Measurements from ENCODE around the gene SULT2B1.
"Not testable (repeated sequence)": the region's sequence is repeated elsewhere in the genome, so short reads cannot be mapped to it uniquely, and the experiment has no call there.

SULT2B1 gene

DNA sequence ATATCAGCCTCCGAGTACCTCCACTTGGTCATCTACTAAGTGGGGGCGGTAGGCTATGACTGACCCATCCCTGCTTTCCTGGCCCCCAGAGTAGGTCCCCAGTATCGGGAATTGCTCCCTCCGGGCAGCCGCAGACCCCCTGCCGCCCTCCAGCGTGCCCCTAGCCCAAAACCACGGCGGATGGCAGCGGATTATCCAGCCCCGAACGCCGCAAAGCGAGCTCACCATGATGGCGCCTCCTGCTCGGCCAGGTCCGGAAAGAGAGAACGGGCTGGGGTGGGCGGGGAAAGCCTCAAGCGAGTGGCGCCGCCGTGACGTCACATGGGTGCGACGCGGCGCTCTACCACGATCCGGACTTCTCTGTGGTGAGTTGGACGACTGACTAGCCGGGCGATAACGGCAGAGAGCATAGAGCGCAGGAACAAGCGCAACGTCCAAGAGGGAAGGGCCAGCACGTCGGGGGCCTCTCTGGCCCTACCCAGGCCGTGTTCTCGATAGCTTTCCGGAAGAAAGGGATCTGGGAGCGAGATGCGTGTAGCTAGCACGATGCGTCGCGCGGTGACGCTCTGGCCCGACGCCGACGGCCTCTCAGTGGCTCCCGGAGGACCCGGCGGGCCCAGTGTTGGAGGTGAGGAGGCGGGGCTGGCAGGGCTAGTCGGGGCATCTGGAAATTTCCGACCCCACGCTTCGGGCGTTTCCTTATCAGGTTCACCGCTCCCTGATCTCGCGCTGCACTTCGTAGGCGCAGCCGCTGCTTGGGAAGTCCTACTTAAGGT, 67.1 kb downstream of the SULT2B1 start, which contains the start of the genes RPL18 and SPHK2:
TSS of gene RPL18 (minus strand) at position 263 of the 776 bp plus-strand sequence. CDS start at position 228, 35 bp downstream.
TSS of gene SPHK2 (plus strand) at position 591 of the 776 bp plus-strand sequence. CDS start 1,009 bp downstream, outside the sequence.
- DNase-seq (ENCODE audit: low read depth): peak; percentile 93

DNA sequence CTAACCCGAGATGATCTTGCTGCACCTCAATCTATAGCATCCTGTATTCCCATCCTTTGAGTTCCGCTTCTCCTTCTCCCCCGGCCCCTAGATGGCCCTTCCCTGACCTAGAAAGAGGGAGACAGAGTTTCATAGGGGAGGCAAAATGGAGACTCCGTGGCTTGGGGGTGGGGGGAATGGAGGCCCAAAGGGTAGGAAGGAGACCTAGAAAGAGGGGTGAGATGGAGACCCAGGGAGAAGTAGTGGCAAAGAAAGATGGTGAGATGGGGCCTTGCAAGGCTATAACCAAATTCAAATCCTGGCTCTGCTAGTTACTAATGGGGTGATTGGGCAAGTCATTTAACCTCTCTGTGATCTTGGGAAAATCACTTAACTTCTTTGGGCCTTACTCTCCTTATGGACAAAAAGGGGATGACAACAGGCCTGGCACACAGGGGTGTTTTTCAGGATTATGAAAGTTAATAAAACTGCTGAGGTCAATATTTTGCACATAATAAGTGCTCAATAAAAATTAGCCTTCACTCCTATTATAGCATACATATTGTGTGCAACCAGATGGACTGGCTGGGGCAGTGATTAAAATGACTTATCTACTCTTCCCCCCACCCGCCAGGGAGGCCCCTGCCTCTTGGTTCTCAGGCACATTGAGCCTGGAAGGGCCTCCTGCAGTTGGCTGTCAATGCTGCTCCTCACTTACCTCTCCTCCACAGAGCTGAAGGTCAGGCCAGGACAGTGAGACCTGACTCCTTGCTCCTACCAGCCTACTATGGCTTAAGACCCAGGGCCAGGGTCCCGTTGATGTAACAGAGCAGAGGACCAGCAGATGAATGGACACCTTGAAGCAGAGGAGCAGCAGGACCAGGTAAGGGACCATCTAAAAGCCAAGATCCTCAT, 68.0 kb downstream of the SULT2B1 start:
- DNase-seq (ENCODE audit: low read depth): no peak

DNA sequence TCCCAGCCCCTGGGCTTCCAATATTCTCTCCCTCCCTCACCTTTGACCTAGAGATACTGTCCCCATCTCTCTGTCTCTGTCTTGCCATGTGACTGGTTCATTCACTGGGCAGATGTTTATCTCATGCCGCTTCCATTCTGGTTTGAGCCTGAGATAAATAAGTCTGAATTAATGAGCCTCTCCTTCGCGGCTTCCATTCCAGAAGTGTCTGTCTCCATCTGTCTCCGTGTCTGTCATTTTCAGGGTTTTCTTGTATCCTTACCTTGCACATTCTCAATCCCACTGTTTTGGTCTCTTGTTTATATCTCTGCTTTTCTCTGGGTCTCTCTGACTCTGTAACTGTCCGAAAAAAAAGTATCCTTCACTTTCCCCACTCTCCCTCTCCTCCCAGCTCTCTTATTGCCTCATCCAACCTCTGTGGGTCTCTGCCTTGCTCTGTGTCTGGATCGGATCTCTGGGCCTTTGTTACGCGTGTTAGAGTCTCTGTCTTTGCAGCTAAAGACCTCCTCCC, 71.6 kb downstream of the SULT2B1 start:
- no peak for DNase-seq (ENCODE audit: low read depth)

DNA sequence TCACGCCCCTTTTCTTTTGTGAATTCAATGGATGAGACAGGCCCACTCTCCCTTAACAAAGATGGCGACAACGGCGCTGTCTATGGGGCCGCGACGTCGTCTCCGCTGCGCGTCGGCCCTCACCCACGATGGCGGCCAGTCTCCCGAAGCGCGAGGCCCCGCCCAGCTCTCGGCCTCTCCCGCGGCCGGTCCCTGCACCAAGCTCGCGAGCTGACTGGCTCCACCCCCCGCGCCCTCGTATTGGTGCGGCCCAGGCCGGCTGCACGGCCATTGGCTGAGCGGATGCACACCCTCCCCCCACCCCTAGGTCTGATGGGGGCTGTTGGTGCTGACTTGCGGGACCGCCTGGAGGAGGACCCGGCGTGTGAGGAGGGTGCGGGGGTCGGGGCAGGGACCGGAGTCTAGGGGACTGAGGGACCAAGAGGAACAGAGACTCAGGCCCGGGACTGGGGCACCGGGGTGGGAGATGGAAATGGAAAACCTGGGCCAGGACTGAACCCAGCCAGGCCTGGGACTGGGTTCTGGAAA, 72.2 kb downstream of the SULT2B1 start:
- peak; percentile 96 for DNase-seq (ENCODE audit: low read depth)

DNA sequence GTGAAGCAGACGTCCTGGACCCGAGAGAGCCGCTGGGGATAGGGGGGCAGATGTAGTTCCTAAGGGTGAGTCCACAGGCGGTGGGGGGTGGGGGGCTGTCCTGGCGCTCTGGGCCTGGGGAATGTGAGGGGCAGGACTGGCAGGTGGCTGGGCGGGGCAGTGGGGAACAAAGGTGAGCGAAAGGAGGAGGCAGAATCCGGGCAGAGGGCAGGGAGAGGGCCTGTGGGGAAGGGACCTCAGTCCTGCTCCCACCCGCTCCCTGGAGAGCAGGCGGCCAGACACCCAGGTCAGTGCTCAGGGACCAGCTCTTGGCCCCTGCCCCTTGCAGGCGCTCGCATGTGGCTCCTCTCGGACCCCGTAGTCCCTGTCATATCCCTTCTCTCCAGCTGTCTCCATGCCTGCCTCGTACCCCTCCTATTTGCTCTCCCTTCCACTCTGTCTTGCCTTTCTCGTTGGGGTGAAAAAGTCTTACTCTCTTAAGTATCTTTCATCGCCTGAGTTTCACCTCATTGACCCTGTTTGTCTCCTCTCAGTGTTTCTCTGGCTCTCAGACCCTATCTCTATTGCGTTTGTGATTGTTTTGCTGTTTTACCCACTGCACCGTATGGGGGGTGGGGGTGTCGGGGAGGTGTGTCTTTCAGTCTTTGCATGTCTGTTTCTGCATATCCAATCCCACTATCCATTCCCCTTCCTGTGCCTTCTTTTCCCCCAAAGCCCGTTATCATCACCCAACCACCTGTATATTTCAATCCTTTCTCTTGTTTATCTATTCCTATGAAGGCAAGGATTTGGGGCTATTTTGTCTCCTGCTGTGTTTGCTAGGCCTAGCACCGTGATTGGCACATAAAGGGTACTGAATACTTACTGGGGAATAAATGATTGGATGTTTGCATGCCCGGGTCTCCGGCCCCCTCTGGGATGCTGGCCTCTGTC, 73.1 kb downstream of the SULT2B1 start:
- DNase-seq (ENCODE audit: low read depth): no peak

DNA sequence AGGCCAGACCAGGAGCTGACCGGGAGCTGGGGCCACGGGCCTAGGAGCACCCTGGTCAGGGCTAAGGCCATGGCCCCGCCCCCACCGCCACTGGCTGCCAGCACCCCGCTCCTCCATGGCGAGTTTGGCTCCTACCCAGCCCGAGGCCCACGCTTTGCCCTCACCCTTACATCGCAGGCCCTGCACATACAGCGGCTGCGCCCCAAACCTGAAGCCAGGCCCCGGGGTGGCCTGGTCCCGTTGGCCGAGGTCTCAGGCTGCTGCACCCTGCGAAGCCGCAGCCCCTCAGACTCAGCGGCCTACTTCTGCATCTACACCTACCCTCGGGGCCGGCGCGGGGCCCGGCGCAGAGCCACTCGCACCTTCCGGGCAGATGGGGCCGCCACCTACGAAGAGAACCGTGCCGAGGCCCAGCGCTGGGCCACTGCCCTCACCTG, 73.9 kb downstream of the SULT2B1 start:
- DNase-seq (ENCODE audit: low read depth): no peak

DNA sequence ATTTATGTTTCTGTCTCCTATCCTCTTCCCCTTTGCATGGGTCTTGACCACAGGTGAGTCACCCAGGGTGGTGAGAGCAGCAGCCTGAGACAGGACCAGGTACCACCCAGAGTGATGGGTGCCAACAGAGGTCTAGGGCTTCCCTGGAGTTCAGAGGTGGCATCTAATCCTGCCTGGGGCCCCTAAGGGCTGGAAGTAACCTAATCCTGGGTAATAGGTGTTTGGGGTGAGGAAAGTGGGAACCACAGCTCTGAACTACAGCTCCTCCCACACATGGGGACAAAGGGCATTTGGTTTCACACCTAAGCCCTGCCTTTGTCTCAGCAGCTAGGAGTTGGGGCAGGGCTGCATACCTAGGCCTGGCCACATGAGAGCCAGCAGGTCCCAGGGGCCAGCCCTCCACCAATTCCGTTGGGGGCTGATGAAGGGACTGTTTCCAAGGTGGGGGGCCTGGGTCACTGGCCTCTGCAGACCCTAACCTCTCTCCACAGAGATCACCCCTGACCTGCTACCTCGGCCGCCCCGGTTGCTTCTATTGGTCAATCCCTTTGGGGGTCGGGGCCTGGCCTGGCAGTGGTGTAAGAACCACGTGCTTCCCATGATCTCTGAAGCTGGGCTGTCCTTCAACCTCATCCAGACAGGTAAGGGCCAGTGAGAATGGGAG, 75.4 kb downstream of the SULT2B1 start:
- no peak for DNase-seq (ENCODE audit: low read depth)

DNA sequence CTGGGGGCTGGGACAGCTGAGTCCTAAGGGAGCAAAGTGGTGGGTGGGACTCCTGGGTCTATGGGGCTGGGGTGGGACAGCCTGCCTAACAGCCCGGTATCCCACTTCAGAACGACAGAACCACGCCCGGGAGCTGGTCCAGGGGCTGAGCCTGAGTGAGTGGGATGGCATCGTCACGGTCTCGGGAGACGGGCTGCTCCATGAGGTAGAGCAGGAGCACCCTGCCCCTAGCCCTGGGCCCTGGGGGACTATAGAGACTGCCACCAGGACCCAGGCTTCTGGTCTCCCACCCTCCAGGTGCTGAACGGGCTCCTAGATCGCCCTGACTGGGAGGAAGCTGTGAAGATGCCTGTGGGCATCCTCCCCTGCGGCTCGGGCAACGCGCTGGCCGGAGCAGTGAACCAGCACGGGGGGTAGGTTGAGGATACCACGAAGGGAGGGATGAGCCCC, 75.9 kb downstream of the SULT2B1 start:
- DNase-seq (ENCODE audit: low read depth): no peak

DNA sequence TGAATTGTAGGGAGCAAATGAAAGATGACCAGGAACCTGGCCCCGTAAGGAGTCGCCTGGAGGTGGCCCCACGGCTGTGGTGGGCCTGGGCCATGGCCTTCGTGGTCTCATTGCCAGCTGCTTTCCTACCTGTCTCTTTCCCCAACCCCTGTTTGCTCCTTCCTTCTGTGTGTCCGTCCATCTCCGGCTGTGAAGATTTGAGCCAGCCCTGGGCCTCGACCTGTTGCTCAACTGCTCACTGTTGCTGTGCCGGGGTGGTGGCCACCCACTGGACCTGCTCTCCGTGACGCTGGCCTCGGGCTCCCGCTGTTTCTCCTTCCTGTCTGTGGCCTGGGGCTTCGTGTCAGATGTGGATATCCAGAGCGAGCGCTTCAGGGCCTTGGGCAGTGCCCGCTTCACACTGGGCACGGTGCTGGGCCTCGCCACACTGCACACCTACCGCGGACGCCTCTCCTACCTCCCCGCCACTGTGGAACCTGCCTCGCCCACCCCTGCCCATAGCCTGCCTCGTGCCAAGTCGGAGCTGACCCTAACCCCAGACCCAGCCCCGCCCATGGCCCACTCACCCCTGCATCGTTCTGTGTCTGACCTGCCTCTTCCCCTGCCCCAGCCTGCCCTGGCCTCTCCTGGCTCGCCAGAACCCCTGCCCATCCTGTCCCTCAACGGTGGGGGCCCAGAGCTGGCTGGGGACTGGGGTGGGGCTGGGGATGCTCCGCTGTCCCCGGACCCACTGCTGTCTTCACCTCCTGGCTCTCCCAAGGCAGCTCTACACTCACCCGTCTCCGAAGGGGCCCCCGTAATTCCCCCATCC, 76.7 kb downstream of the SULT2B1 start:
- DNase-seq (ENCODE audit: low read depth): no peak

DNA sequence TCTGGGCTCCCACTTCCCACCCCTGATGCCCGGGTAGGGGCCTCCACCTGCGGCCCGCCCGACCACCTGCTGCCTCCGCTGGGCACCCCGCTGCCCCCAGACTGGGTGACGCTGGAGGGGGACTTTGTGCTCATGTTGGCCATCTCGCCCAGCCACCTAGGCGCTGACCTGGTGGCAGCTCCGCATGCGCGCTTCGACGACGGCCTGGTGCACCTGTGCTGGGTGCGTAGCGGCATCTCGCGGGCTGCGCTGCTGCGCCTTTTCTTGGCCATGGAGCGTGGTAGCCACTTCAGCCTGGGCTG, 77.3 kb downstream of the SULT2B1 start:
- no peak for DNase-seq (ENCODE audit: low read depth)

DNA sequence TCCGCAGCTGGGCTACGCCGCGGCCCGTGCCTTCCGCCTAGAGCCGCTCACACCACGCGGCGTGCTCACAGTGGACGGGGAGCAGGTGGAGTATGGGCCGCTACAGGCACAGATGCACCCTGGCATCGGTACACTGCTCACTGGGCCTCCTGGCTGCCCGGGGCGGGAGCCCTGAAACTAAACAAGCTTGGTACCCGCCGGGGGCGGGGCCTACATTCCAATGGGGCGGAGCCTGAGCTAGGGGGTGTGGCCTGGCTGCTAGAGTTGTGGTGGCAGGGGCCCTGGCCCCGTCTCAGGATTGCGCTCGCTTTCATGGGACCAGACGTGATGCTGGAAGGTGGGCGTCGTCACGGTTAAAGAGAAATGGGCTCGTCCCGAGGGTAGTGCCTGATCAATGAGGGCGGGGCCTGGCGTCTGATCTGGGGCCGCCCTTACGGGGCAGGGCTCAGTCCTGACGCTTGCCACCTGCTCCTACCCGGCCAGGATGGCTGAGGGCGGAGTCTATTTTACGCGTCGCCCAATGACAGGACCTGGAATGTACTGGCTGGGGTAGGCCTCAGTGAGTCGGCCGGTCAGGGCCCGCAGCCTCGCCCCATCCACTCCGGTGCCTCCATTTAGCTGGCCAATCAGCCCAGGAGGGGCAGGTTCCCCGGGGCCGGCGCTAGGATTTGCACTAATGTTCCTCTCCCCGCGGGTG, 77.8 kb downstream of the SULT2B1 start:
- DNase-seq (ENCODE audit: low read depth): no peak

DNA sequence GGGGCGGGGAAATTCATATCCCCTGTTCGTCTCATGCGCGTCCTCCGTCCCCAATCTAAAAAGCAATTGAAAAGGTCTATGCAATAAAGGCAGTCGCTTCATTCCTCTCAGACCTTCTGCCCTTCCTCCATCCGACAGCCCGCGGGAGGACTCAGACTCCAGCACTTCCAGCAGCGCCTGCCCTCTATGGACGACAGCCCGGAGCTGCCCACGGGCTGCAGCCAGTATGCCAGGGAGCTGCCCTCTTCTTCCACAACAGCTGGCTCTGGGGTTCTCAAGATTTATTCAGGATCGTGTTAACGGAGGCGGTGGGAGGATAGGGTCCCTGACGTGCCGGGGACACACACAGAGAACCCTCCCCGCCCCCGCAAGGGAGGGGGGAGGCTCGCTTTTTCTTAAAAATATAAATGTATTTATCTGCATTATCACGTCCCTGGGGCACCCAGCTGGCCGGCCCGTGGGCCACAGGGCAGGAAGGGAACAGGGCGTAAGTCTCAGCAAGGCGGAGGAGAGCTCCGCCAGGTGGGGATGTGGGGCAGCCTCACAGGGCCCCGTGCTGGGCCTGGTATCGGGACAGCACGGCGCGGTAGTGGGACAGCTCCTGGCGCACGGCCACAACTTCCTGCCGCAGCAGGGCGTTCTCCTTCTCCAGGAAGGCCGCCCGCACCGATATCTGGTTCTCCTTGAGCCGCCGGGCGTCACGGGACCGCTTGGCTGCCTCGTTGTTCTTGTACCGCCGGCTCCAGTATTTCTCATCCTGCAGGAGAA, 78.5 kb downstream of the SULT2B1 start:
- DNase-seq (ENCODE audit: low read depth): no peak

DNA sequence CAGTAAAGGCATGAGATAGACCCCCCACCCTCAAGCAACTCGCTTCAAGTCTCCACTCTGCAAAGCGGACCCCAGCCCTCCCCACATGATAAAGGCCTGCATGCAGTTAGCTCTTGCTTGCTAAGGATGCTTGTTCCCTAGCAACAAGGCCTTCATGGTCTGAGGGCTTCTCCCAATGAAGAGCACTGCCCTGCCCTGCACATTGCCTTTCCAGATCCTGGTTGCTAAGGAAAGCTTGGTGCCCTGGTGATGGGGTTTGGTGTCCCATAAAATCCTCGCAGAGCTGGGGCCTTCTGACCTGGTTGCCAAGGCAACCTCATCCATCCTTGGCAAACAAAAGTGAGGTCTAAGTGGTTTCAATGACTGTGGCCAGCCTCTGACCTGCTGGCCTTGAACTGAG, 79.3 kb downstream of the SULT2B1 start:
- DNase-seq (ENCODE audit: low read depth): no peak

DNA sequence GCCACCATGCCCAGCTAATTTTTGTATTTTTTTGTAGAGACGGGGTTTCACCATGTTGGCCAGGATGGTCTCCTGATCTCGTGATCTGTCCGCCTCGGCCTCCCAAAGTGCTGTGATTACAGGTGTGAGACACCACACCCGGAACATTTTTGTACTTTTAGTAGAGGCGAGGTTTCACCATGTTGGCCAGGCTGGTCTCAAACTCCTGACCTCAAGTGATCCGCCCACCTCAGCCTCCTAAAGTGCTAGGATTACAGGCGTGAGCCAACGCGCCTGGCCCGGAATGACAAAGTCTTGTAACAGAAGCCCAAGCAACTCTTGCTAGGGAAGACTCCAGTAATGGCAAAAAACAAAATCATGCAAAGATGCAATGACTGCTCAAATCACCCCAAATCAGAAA, 80.3 kb downstream of the SULT2B1 start:
- DNase-seq (ENCODE audit: low read depth): not testable (repeated sequence)

DNA sequence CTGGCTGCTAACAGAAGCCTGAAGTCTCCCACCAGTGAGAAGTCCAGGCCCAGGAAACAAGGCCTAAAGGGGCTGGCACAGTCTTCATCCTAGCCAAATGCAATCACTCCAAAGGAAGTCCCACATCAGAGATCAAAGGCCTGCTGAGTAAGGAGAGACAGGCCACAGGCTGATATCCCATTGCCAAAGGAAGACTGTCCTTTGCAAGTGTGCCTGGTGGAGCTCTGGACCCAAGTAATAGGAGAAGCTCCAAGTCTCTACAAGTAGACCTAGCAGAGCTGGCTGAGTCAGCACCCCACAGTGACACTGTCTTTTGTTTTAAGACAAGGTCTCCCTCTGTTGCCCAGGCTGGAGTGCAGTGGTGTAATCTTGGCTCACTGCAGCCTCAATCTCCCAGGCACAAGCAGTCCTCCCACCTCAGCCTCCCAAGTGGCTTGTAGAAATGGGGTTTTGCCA, 80.7 kb downstream of the SULT2B1 start:
- DNase-seq (ENCODE audit: low read depth): no peak

DNA sequence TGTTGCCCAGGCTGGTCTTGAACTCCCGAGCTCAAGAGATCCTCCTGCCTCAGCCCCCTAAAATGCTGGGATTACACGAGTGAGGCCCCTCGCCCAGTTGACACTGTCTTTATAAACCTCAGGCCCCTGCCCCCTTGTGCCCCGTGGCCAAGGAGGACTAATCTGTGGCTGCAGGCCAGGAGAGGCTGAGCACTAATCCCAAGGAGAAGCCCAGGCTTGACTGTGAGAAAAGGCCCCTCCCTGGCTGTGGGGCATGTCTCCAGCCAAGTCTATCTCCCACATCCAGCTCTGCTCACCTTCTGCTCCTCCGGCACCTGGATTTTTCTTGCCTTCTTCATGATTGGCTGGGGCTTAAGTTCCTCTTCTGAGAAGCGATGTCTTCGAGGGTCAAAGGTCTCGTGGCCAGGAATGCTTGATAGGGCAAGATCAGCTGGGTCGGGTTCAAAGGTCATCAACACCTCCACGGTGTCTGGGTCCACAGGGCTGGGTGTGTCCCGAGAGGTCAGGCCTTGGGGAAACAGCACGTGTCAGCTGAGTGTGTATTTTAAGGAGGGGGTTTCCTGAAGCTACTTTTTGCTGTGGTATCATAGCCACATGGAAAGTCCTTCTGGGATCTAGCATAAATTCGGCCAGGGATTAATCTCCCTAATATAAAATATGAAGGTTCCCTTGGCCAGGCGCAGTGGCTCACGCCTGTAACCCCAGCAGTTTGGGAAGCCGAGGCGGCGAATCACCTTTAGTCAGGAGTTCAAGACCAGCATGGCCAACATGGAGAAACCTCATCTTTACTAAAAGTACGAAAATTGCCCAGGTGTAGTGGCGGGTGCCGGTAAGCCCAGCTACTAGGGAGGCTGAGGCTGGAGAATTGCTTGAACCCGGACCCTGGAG, 81.4 kb downstream of the SULT2B1 start:
- no peak for DNase-seq (ENCODE audit: low read depth)

DNA sequence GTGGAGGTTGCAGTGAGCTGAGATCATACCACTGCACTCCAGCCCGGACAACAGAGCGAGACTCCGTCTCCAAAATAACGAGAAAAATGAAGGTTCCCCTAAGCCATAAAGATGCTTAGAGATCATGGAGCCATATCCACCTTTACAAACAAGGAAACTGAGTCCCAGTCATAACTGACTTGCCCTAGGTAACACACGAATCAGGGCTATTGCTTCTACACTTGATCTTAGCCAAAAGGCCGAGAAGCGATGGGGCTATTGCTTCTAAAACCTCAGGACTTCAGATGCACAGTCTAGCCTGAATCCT, 82.0 kb downstream of the SULT2B1 start:
- DNase-seq (ENCODE audit: low read depth): no peak

Data from activated T-helper 9 cell treated with anti-CD3 and anti-CD28 coated beads, Interleukin-2, amount 50 U/mL, for 16 hours (primary cell).